ENCODE measurements around the gene PAMR1. TPM values are rescaled to one million over a fixed set of nuclear protein-coding genes. Genes with fewer than 3 reads are reported as not detected.
"Not testable (repeated sequence)": the region's sequence is repeated elsewhere in the genome, so short reads cannot be mapped to it uniquely, and the experiment has no call there.

The PAMR1 gene
- total RNA-seq, 1 donor from 2014 or later = not detected

GRCh38 chr11:35531246-35531645, 5.8 kb upstream of the PAMR1 start:
- Mint-ChIP-seq H3K4me3 (no peak overlapping the region), H3K27ac (no peak overlapping the region), H3K36me3 (ENCODE audit: low read depth) (no peaks in the 10 kb centered on the region), H3K4me1 (no peaks in the 10 kb centered on the region), H3K27me3 (peaks cover 30% of the 10 kb centered on the region), H3K9me3 (no peaks in the 10 kb centered on the region)
- intact Hi-C loops (cut with micrococcal nuclease) = no loop called here
- no peak for DNase-seq

- no peak for DNase-seq
- Mint-ChIP-seq H3K27me3 (peaks cover 37% of the 10 kb centered on the region), H3K27ac (no peak overlapping the region), H3K4me3 (no peak overlapping the region), H3K36me3 (ENCODE audit: low read depth) (no peaks in the 10 kb centered on the region), H3K4me1 (no peaks in the 10 kb centered on the region), H3K9me3 (no peaks in the 10 kb centered on the region)
- intact Hi-C loops (cut with micrococcal nuclease) = no loop called here
Observed at GRCh38 chr11:35529971-35530495, 4.6 kb upstream of the PAMR1 start.

GRCh38 chr11:35526370-35526792, 965 bp upstream of the PAMR1 start:
- no peaks in the 10 kb centered on the region for H3K9me3 Mint-ChIP-seq
- intact Hi-C loops (cut with micrococcal nuclease) = no loop called here
- H3K36me3 Mint-ChIP-seq (ENCODE audit: low read depth) = no peaks in the 10 kb centered on the region
- DNase-seq = no peak
- no peak overlapping the region for H3K27ac Mint-ChIP-seq
- H3K4me1 Mint-ChIP-seq = no peaks in the 10 kb centered on the region
- peaks cover 63% of the 10 kb centered on the region for H3K27me3 Mint-ChIP-seq
- no peak overlapping the region for H3K4me3 Mint-ChIP-seq

GRCh38 chr11:35524780-35525179, 636 bp downstream of the PAMR1 start:
- intact Hi-C loops (cut with micrococcal nuclease) = no loop called here
- H3K4me3 Mint-ChIP-seq = no peak overlapping the region
- H3K27me3 Mint-ChIP-seq = peaks cover 61% of the 10 kb centered on the region

GRCh38 chr11:35523861-35524260, 1.6 kb downstream of the PAMR1 start:
- no peaks in the 10 kb centered on the region for H3K36me3 Mint-ChIP-seq (ENCODE audit: low read depth)
- intact Hi-C loops (cut with micrococcal nuclease) = no loop called here
- H3K4me1 Mint-ChIP-seq = no peaks in the 10 kb centered on the region
- H3K27me3 Mint-ChIP-seq = peaks cover 64% of the 10 kb centered on the region
- no peaks in the 10 kb centered on the region for H3K9me3 Mint-ChIP-seq
- no peak overlapping the region for H3K27ac Mint-ChIP-seq
- no peak for DNase-seq
- H3K4me3 Mint-ChIP-seq = no peak overlapping the region

More at GRCh38 chr11:35524780-35525179, 636 bp downstream of the PAMR1 start:
- no peaks in the 10 kb centered on the region for H3K9me3 Mint-ChIP-seq
- no peaks in the 10 kb centered on the region for H3K4me1 Mint-ChIP-seq
- H3K27ac Mint-ChIP-seq = no peak overlapping the region
- no peaks in the 10 kb centered on the region for H3K36me3 Mint-ChIP-seq (ENCODE audit: low read depth)
- DNase-seq = no peak

- Mint-ChIP-seq H3K4me1 (no peaks in the 10 kb centered on the region), H3K36me3 (ENCODE audit: low read depth) (no peaks in the 10 kb centered on the region), H3K27ac (no peak overlapping the region), H3K9me3 (no peaks in the 10 kb centered on the region), H3K27me3 (peaks cover 60% of the 10 kb centered on the region), H3K4me3 (no peak overlapping the region)
- DNase-seq = no peak
- intact Hi-C loops (cut with micrococcal nuclease) = no loop called here
Observed at GRCh38 chr11:35523331-35523768, 2.1 kb downstream of the PAMR1 start.

- DNase-seq; H3K27ac Mint-ChIP-seq; intact Hi-C loops (cut with micrococcal nuclease); H3K4me3 Mint-ChIP-seq; H3K36me3 Mint-ChIP-seq (ENCODE audit: low read depth); H3K4me1 Mint-ChIP-seq; H3K9me3 Mint-ChIP-seq: not testable (repeated sequence)
- H3K27me3 Mint-ChIP-seq = peaks cover 51% of the 10 kb centered on the region
Observed at GRCh38 chr11:35522091-35522490, 3.3 kb downstream of the PAMR1 start.

- Mint-ChIP-seq H3K27me3 (peaks cover 39% of the 10 kb centered on the region), H3K4me3 (no peak overlapping the region), H3K9me3 (no peaks in the 10 kb centered on the region)
Observed at GRCh38 chr11:35520376-35520775, 5.0 kb downstream of the PAMR1 start.

GRCh38 chr11:35518766-35519165, 6.7 kb downstream of the PAMR1 start:
- H3K4me3 Mint-ChIP-seq = no peak overlapping the region
- peaks cover 23% of the 10 kb centered on the region for H3K27me3 Mint-ChIP-seq
- no peaks in the 10 kb centered on the region for H3K9me3 Mint-ChIP-seq
- H3K4me1 Mint-ChIP-seq = no peaks in the 10 kb centered on the region
- no peaks in the 10 kb centered on the region for H3K36me3 Mint-ChIP-seq (ENCODE audit: low read depth)
- H3K27ac Mint-ChIP-seq = no peak overlapping the region
- DNase-seq = no peak
- intact Hi-C loops (cut with micrococcal nuclease) = no loop called here

More at GRCh38 chr11:35520376-35520775, 5.0 kb downstream of the PAMR1 start:
- DNase-seq = no peak
- Mint-ChIP-seq H3K27ac (no peak overlapping the region), H3K4me1 (no peaks in the 10 kb centered on the region), H3K36me3 (ENCODE audit: low read depth) (no peaks in the 10 kb centered on the region)
- intact Hi-C loops (cut with micrococcal nuclease) = no loop called here

- intact Hi-C loops (cut with micrococcal nuclease) = no loop called here
- Mint-ChIP-seq H3K9me3 (no peaks in the 10 kb centered on the region), H3K27me3 (peaks cover 13% of the 10 kb centered on the region), H3K4me1 (no peaks in the 10 kb centered on the region), H3K27ac (no peak overlapping the region), H3K36me3 (ENCODE audit: low read depth) (no peaks in the 10 kb centered on the region), H3K4me3 (no peak overlapping the region)
- DNase-seq = no peak
Observed at GRCh38 chr11:35517481-35517880, 7.9 kb downstream of the PAMR1 start.

GRCh38 chr11:35516403-35516802, 9.0 kb downstream of the PAMR1 start:
- Mint-ChIP-seq H3K9me3 (no peaks in the 10 kb centered on the region), H3K27me3 (peaks cover 9% of the 10 kb centered on the region), H3K27ac (no peak overlapping the region), H3K36me3 (ENCODE audit: low read depth) (no peaks in the 10 kb centered on the region), H3K4me3 (no peak overlapping the region), H3K4me1 (no peaks in the 10 kb centered on the region)
- intact Hi-C loops (cut with micrococcal nuclease) = no loop called here
- no peak for DNase-seq

- H3K36me3 Mint-ChIP-seq (ENCODE audit: low read depth) = no peaks in the 10 kb centered on the region
- H3K27me3 Mint-ChIP-seq = peaks cover 7% of the 10 kb centered on the region
- no peaks in the 10 kb centered on the region for H3K4me1 Mint-ChIP-seq
- intact Hi-C loops (cut with micrococcal nuclease) = no loop called here
- no peaks in the 10 kb centered on the region for H3K9me3 Mint-ChIP-seq
- H3K4me3 Mint-ChIP-seq = no peak overlapping the region
- H3K27ac Mint-ChIP-seq = no peak overlapping the region
- no peak for DNase-seq
Observed at GRCh38 chr11:35515224-35515623, 10.2 kb downstream of the PAMR1 start.

GRCh38 chr11:35514481-35514880, 10.9 kb downstream of the PAMR1 start:
- no peaks in the 10 kb centered on the region for H3K36me3 Mint-ChIP-seq (ENCODE audit: low read depth)
- H3K9me3 Mint-ChIP-seq = no peaks in the 10 kb centered on the region
- intact Hi-C loops (cut with micrococcal nuclease) = no loop called here
- no peak overlapping the region for H3K27ac Mint-ChIP-seq
- peaks cover 6% of the 10 kb centered on the region for H3K27me3 Mint-ChIP-seq
- H3K4me1 Mint-ChIP-seq = no peaks in the 10 kb centered on the region
- no peak overlapping the region for H3K4me3 Mint-ChIP-seq
- no peak for DNase-seq

- Mint-ChIP-seq H3K4me3 (no peak overlapping the region), H3K9me3 (peaks cover 9% of the 10 kb centered on the region), H3K27ac (no peak overlapping the region), H3K36me3 (ENCODE audit: low read depth) (no peaks in the 10 kb centered on the region), H3K27me3 (peaks cover 4% of the 10 kb centered on the region), H3K4me1 (no peaks in the 10 kb centered on the region)
- intact Hi-C loops (cut with micrococcal nuclease) = no loop called here
- no peak for DNase-seq
Observed at GRCh38 chr11:35511666-35512065, 13.8 kb downstream of the PAMR1 start.

GRCh38 chr11:35507688-35508087, 17.7 kb downstream of the PAMR1 start:
- Mint-ChIP-seq H3K27me3 (peaks cover 13% of the 10 kb centered on the region), H3K4me3 (no peak overlapping the region), H3K36me3 (ENCODE audit: low read depth) (no peaks in the 10 kb centered on the region), H3K9me3 (peaks cover 12% of the 10 kb centered on the region), H3K27ac (no peak overlapping the region), H3K4me1 (peaks cover 2% of the 10 kb centered on the region)
- intact Hi-C loops (cut with micrococcal nuclease) = no loop called here
- DNase-seq = no peak

All from activated CD4-positive, alpha-beta T cell treated with anti-CD3 and anti-CD28 coated beads, Interleukin-2, amount 10 ng/mL, durations not matched to agents 24 days and 14 days (primary cell).